IMR-90 (cell line): ENCODE measurements around the gene P4HA3. TPM values are rescaled to one million over a fixed set of nuclear protein-coding genes. Genes with fewer than 3 reads are reported as not detected.

ENCODE experiments used
- ATAC-seq: fragments of 200-7000 bp; cut with Tn5 transposase; 2 replicates; pipeline ENCODE4 v1.9.1; 2020; ENCODE audit warnings: low read depth, mild to moderate bottlenecking, moderate library complexity
- BruUV-seq: library from RNA; stranded (reverse); fragments of 400-500 nt; replicated peaks from 2 replicates; lab custom pipeline; 2021; lab: Mats Ljungman, UMichigan
- CTCF ChIA-PET: fragments of 300-600 bp; formaldehyde crosslinking; extraction: SDS; loops from one replicate; lab custom pipeline; 2021; ENCODE audit warnings: antibody characterized with exemption; lab: Yijun Ruan, JAX
- POLR2A ChIA-PET: fragments of 300-600 bp; sonication (Branson Sonifier 250); formaldehyde crosslinking; loops from one replicate; lab custom pipeline; 2022; ENCODE audit warnings: antibody characterized with exemption; ENCODE audit not compliant: unreplicated experiment; lab: Charles Lee
- DNase-seq: peaks from one replicate; pipeline ENCODE4 v3.0.0; 2013
- H2AFZ ChIP-seq: replicated peaks from 2 replicates; pipeline ENCODE3; 2013; ENCODE audit warnings: low read length, mild to moderate bottlenecking; ENCODE audit not compliant: poor library complexity
- H2AK5ac ChIP-seq: 2 replicates; pipeline ENCODE4 v1.6.1; 2013; ENCODE audit warnings: low read depth, low read length, inconsistent platforms
- H2AK9ac ChIP-seq: replicated peaks from 2 replicates; pipeline ENCODE3; 2013; ENCODE audit warnings: mild to moderate bottlenecking, low read depth, low read length, moderate library complexity; ENCODE audit not compliant: poor library complexity
- H2BK120ac ChIP-seq: 2 replicates; pipeline ENCODE4 v1.6.1; 2013; ENCODE audit warnings: low read depth, low read length, inconsistent platforms
- H2BK15ac ChIP-seq: 3 replicates; pipeline ENCODE4 v1.6.1; 2013; ENCODE audit warnings: low read depth, low read length, inconsistent platforms
- H2BK20ac ChIP-seq: 2 replicates; pipeline ENCODE4 v1.6.1; 2013; ENCODE audit warnings: low read depth, mild to moderate bottlenecking, inconsistent platforms, low read length, moderate library complexity
- H2BK5ac ChIP-seq: 2 replicates; pipeline ENCODE4 v1.6.1; 2013; ENCODE audit warnings: mild to moderate bottlenecking, low read depth, low read length, inconsistent platforms; ENCODE audit not compliant: poor library complexity, severe bottlenecking
- H3K14ac ChIP-seq: replicated peaks from 2 replicates; pipeline ENCODE4 v1.6.1; 2013; ENCODE audit warnings: low read depth, low read length, inconsistent platforms
- H3K18ac ChIP-seq: 2 replicates; pipeline ENCODE4 v1.6.1; 2013; ENCODE audit warnings: low read depth, low read length, control low read depth
- H3K23ac ChIP-seq: 2 replicates; pipeline ENCODE4 v1.6.1; 2013; ENCODE audit warnings: low read depth, low read length, inconsistent platforms
- H3K27ac ChIP-seq: 2 replicates; pipeline ENCODE4 v1.5.1; 2013; ENCODE audit warnings: mild to moderate bottlenecking, control low read depth, low read length; ENCODE audit not compliant: insufficient read depth
- H3K27me3 ChIP-seq: 2 replicates; pipeline ENCODE4 v1.6.1; 2013; ENCODE audit warnings: low read length; ENCODE audit not compliant: control insufficient read depth, insufficient read depth
- H3K36me3 ChIP-seq: 2 replicates; pipeline ENCODE4 v1.6.1; 2013; ENCODE audit warnings: low read length, mixed read lengths; ENCODE audit not compliant: control insufficient read depth, insufficient read depth
- H3K4ac ChIP-seq: 2 replicates; pipeline ENCODE4 v1.6.1; 2013; ENCODE audit warnings: low read depth, low read length, inconsistent platforms
- H3K4me1 ChIP-seq: 2 replicates; pipeline ENCODE4 v1.6.1; 2013; ENCODE audit warnings: low read length, mixed read lengths; ENCODE audit not compliant: control insufficient read depth, insufficient read depth
- H3K4me2 ChIP-seq: 2 replicates; pipeline ENCODE4 v1.6.1; 2013; ENCODE audit warnings: low read depth, mild to moderate bottlenecking, control low read depth, low read length, moderate library complexity
- H3K4me3 ChIP-seq: 2 replicates; pipeline ENCODE4 v1.5.1; 2013; ENCODE audit warnings: low read depth, mild to moderate bottlenecking, control low read depth, low read length, moderate library complexity; ENCODE audit not compliant: insufficient read depth
- H3K56ac ChIP-seq: 2 replicates; pipeline ENCODE4 v1.6.1; 2013; ENCODE audit warnings: low read length, inconsistent platforms; ENCODE audit not compliant: insufficient read depth; ENCODE audit errors: extremely low read depth
- H3K79me1 ChIP-seq, 2 experiments: 2 replicates each; pipeline ENCODE4 v1.6.1; 2013; ENCODE audit warnings: low read length in 2 of 2, inconsistent platforms in 1 of 2, low read depth in 1 of 2
- H3K9ac ChIP-seq: 2 replicates; pipeline ENCODE4 v1.6.1; 2013; ENCODE audit warnings: low read depth, low read length, control low read depth
- H3K9me1 ChIP-seq: 2 replicates; pipeline ENCODE4 v1.6.1; 2013; ENCODE audit warnings: low read length, inconsistent platforms; ENCODE audit not compliant: insufficient read depth
- H3K9me3 ChIP-seq: 2 replicates; pipeline ENCODE4 v1.6.1; 2013; ENCODE audit warnings: low read length; ENCODE audit not compliant: control insufficient read depth, insufficient read depth
- H4K20me1 ChIP-seq: 2 replicates; pipeline ENCODE4 v1.6.1; 2013; ENCODE audit warnings: low read length, inconsistent platforms; ENCODE audit not compliant: insufficient read depth
- H4K5ac ChIP-seq: 2 replicates; pipeline ENCODE4 v1.6.1; 2013; ENCODE audit warnings: mild to moderate bottlenecking, low read depth, low read length, control low read depth
- H4K8ac ChIP-seq, 2 experiments: 2 replicates each; pipeline ENCODE4 v1.6.1; 2013; ENCODE audit warnings: low read depth in 2 of 2, low read length in 2 of 2, control low read depth in 1 of 2, inconsistent platforms in 1 of 2
- H4K91ac ChIP-seq: 2 replicates; pipeline ENCODE4 v1.6.1; 2013; ENCODE audit warnings: low read depth, low read length, inconsistent platforms; ENCODE audit not compliant: insufficient read depth
- BHLHE40 ChIP-seq: fragments of 150-350 bp; IDR thresholded peaks from 2 replicates; pipeline ENCODE4 v1.6.1; 2016; ENCODE audit warnings: mild to moderate bottlenecking, low read depth, low read length
- CEBPB ChIP-seq: IDR thresholded peaks from 2 replicates; pipeline ENCODE4 v1.6.1; 2012; ENCODE audit warnings: low read depth, low read length, improper control_type of control experiment
- CHD1 ChIP-seq: IDR thresholded peaks from 2 replicates; pipeline ENCODE4 v1.6.1; 2012; ENCODE audit warnings: low read depth, low read length, improper control_type of control experiment
- FOS ChIP-seq: fragments of 150-350 bp; IDR thresholded peaks from 2 replicates; pipeline ENCODE4 v1.6.1; 2016; ENCODE audit warnings: low read depth, low read length
- MAFK ChIP-seq: IDR thresholded peaks from 2 replicates; pipeline ENCODE4 v1.6.1; 2012; ENCODE audit warnings: low read depth, low read length, improper control_type of control experiment
- MAZ ChIP-seq: IDR thresholded peaks from 2 replicates; pipeline ENCODE4 v1.6.1; 2012; ENCODE audit warnings: low read depth, mild to moderate bottlenecking, low read length, improper control_type of control experiment, moderate library complexity, borderline replicate concordance
- NFE2L2 ChIP-seq: fragments of 150-350 bp; IDR thresholded peaks from 2 replicates; pipeline ENCODE4 v1.6.1; 2016; ENCODE audit warnings: low read depth, mild to moderate bottlenecking, low read length
- RCOR1 ChIP-seq: IDR thresholded peaks from 2 replicates; pipeline ENCODE4 v1.6.1; 2012; ENCODE audit warnings: mild to moderate bottlenecking, low read length, improper control_type of control experiment; ENCODE audit not compliant: insufficient replicate concordance
- RFX5 ChIP-seq: IDR thresholded peaks from 2 replicates; pipeline ENCODE4 v1.8.0; 2012; ENCODE audit warnings: low read depth, mild to moderate bottlenecking, low read length, moderate library complexity
- SMC3 ChIP-seq: fragments of 150-350 bp; IDR thresholded peaks from 2 replicates; pipeline ENCODE4 v1.6.1; 2016; ENCODE audit warnings: low read depth, mild to moderate bottlenecking, antibody characterized with exemption, low read length, moderate library complexity
- USF2 ChIP-seq: fragments of 150-350 bp; IDR thresholded peaks from 2 replicates; pipeline ENCODE4 v1.6.1; 2017; ENCODE audit warnings: mild to moderate bottlenecking, antibody characterized with exemption, low read length, low read depth
- WGBS, 2 experiments: methylation state at CpG; one replicate each; pipeline versions ENCODE4 v1.1.5 to v1.1.7; 2013; ENCODE audit warnings: missing lambda C conversion rate in 2 of 2; ENCODE audit not compliant: insufficient read length in 1 of 2; ENCODE audit errors: extremely low coverage in 2 of 2; 5-methylcytosine and 5-hydroxymethylcytosine counted together
- dilution Hi-C: fragments of 300-500 bp; cut with HindIII; formaldehyde crosslinking; loops from one replicate; pipeline ENCODE4 v1.14.3; 2018; ENCODE audit warnings: low sequenced_read_pairs; ENCODE audit not compliant: unreplicated experiment
- in situ Hi-C: fragments of 300-500 bp; cut with MboI; formaldehyde crosslinking; loops from 3 replicates; pipeline ENCODE4 v1.14.3; 2019; ENCODE audit warnings: low sequenced_read_pairs, inconsistent platforms, mixed read lengths
- intact Hi-C: fragments of 100-400 bp; cut with micrococcal nuclease; formaldehyde crosslinking; loops from 2 replicates; pipeline ENCODE4 v1.10.0; 2022
- polyA plus RNA-seq, 3 experiments: library from polyadenylated mRNA; depleted of rRNA; stranded (reverse); fragments of >200 nt; gene quantifications; 2 replicates each; pipeline ENCODE4 v1.2.3, GENCODE V29; 2012; ENCODE audit warnings: low replicate concordance in 1 of 3
- total RNA-seq: library from RNA; depleted of rRNA; stranded (reverse); fragments of >200 nt; gene quantifications from 2 replicates; pipeline ENCODE4 v1.2.3, GENCODE V29; 2012
- TF ChIP-seq, protein P1 (sequence below): conservative IDR thresholded peaks from 2 replicates; pipeline ENCODE4 v1.5.1; 2012; ENCODE audit warnings: mild to moderate bottlenecking, low read depth, low read length, improper control_type of control experiment

Gene P4HA3
- total and polyA plus RNA-seq, 2 of the 4 experiments (the other 2 are of a cell fraction) = 2.9 to 5.7 TPM

- Histone ChIP-seq H2BK5ac (no peak overlapping the region), H2AFZ (no peak overlapping the region), H3K4me2 (no peak overlapping the region), H3K4me1 (no peaks in the 10 kb centered on the region), H4K8ac (no peak overlapping the region), H3K4me3 (no peak overlapping the region), H3K18ac (no peak overlapping the region), H2AK5ac (peak overlapping the region; percentile 63; the same call in 1 of the 2 replicates), H3K9me1 (no peaks in the 10 kb centered on the region), H4K91ac (no peak overlapping the region), H3K14ac (0 out of 2 replicates have a peak overlapping the region, but pooled peaks have one; percentile 70), H3K4ac (peak overlapping the region; percentile 48; the same call in 1 of the 2 replicates), H2BK15ac (no peak overlapping the region), H3K56ac (no peak overlapping the region), H3K9ac (no peak overlapping the region), H3K27ac (no peak overlapping the region), H3K27me3 (no peaks in the 10 kb centered on the region), H3K9me3 (no peaks in the 10 kb centered on the region), H2BK20ac (no peak overlapping the region), H2BK120ac (no peak overlapping the region), H3K23ac (0 out of 2 replicates have a peak overlapping the region, but pooled peaks have one; percentile 52), H4K20me1 (no peaks in the 10 kb centered on the region), H4K5ac (no peak overlapping the region), H3K36me3 (peaks cover 3% of the 10 kb centered on the region; the same call in 1 of the 2 replicates), H2AK9ac (no peak overlapping the region), H3K79me1 (no peaks in the 10 kb centered on the region)
- DNase-seq (no peak), ATAC-seq (peak; percentile 40; the same call in 1 of the 2 replicates)
- TF ChIP-seq RFX5 (no peak), NFE2L2 (no peak), FOS (no peak), RCOR1 (no peak), CEBPB (no peak), USF2 (no peak), CHD1 (no peak), MAFK (no peak), BHLHE40 (no peak), MAZ (no peak), SMC3 (no peak)
- TF ChIP-seq, protein P1, sequence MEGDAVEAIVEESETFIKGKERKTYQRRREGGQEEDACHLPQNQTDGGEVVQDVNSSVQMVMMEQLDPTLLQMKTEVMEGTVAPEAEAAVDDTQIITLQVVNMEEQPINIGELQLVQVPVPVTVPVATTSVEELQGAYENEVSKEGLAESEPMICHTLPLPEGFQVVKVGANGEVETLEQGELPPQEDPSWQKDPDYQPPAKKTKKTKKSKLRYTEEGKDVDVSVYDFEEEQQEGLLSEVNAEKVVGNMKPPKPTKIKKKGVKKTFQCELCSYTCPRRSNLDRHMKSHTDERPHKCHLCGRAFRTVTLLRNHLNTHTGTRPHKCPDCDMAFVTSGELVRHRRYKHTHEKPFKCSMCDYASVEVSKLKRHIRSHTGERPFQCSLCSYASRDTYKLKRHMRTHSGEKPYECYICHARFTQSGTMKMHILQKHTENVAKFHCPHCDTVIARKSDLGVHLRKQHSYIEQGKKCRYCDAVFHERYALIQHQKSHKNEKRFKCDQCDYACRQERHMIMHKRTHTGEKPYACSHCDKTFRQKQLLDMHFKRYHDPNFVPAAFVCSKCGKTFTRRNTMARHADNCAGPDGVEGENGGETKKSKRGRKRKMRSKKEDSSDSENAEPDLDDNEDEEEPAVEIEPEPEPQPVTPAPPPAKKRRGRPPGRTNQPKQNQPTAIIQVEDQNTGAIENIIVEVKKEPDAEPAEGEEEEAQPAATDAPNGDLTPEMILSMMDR = no peak
- ChIA-PET CTCF (interaction anchor here (0.6 kb wide), 2 partner anchors 43 to 51 kb away, joined by 4 to 5 read pairs; no protein-coding TSS in a partner anchor), POLR2A (interaction anchor here (0.6 kb wide), 1 partner anchor 10 kb away, joined by 3 read pairs; no protein-coding TSS in a partner anchor)
- dilution Hi-C loops = no loop called here
- in situ Hi-C loops = no loop called here
- no CpG with 5 or more reads among the region's 3 CpGs for WGBS, 2 experiments
- intact Hi-C loops = no loop called here
- BruUV-seq = no TSS peak
Observed at GRCh38 chr11:74354036-74354435, 42.6 kb upstream of the P4HA3 start.
